Esophagus squamous epithelium (tissue), 5 donors: Measurements from ENCODE around the gene S100A6. TPM values are rescaled to one million over a fixed set of nuclear protein-coding genes. Genes with fewer than 3 reads are reported as not detected.

Source experiments
- DNase-seq: peaks from one replicate; lab custom pipeline; 2025; lab: John Stamatoyannopoulos, UW
- H3K27ac ChIP-seq, 4 donors: fragments of 200-600 bp; sonication (generic); one replicate each; pipeline ENCODE4 v1.5.1; 2016 to 2019; ENCODE audit warnings: mild to moderate bottlenecking in 1 of 4
- H3K27me3 ChIP-seq, 4 donors: fragments of 200-600 bp; sonication (generic); 1 replicate in 3 of 4; 2 replicates in 1 of 4; pipeline versions ENCODE4 v1.5.1 to v1.6.0; 2017 to 2021; ENCODE audit warnings: antibody characterized with exemption in 1 of 4
- H3K36me3 ChIP-seq, 3 donors: fragments of 200-600 bp; sonication (generic); one replicate each; pipeline ENCODE4 v1.5.1; 2016 to 2019
- H3K4me1 ChIP-seq, 3 donors: fragments of 200-600 bp; sonication (generic); one replicate each; pipeline ENCODE4 v1.5.1; 2017 to 2019
- H3K4me3 ChIP-seq, 4 donors: fragments of 200-600 bp; sonication (generic); 1 replicate in 3 of 4; 2 replicates in 1 of 4; pipeline ENCODE4 v1.5.1; 2016 to 2019; ENCODE audit warnings: mild to moderate bottlenecking in 2 of 4, moderate library complexity in 1 of 4
- H3K9me3 ChIP-seq, 3 donors: fragments of 200-600 bp; sonication (generic); one replicate each; pipeline ENCODE4 v1.5.1; 2016 to 2019
- POLR2A ChIP-seq, 4 donors: fragments of 450-650 bp; IDR thresholded peaks; one replicate each; pipeline ENCODE4 v1.6.1; 2017; ENCODE audit warnings: antibody characterized with exemption in 4 of 4, mild to moderate bottlenecking in 4 of 4, moderate library complexity in 3 of 4
- whole genome bisulfite sequencing, 2 donors: methylation state at CpG; one replicate each; pipeline ENCODE4 v1.1.5; 2018; 5-methylcytosine and 5-hydroxymethylcytosine counted together
- intact Hi-C: fragments of 100-400 bp; cut with DNase I; formaldehyde crosslinking; loops from one replicate; pipeline ENCODE4 v1.15.0; 2022
- total RNA-seq, 4 donors: library from RNA; depleted of rRNA; stranded (reverse); fragments of >200 nt; gene quantifications; one replicate each; pipeline ENCODE4 v1.1.0, GENCODE V29; 2016
- TF ChIP-seq, protein P1 (sequence below), 6 experiments: fragments of 450-650 bp in 4 of 6; fragments of 200-600 bp in 2 of 6; sonication (generic) in 2 of 6; IDR thresholded peaks; one replicate each; pipeline ENCODE4 v1.5.1; 2016 to 2019; ENCODE audit warnings: antibody characterized with exemption in 6 of 6, mild to moderate bottlenecking in 4 of 6, moderate library complexity in 4 of 6
- donor health status: DM: yes; HTN: yes; CAD: no.

Gene S100A6
- total RNA-seq, 4 donors from 2014 or later = 270 to 943 (median 394) TPM

DNA sequence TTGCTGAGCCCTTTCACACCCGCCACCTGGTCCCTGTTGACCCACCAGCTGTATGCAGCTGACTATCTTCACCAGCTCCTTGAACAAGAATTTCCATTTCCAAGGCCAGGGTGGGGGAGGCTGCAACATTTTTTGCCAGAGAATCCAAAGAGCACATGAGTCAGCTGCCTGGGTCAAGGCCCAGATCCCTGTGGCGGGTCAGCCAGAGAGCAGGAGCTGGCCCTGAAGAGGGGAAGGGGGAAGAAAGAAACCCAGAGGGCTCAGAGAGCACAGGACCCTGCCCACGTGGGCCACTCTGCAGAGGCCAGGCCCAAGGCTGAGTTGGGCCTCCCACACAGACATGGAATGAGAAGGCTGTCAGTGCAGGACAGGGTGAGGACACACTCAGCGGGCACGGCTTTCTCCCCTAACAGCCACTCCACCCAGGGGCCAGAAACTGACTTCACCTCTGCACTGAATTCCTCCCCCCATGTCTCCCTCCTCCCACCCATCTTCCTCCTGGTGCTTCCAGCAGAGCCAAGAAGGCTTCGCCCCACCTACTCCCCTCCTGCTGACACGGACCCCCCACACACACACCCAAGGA lies 28.9 kb downstream of the S100A6 start:
- peaks cover 15 to 37% (median 20%) of the 10 kb centered on the region in 3 donors for H3K4me1 ChIP-seq
- H3K4me3 ChIP-seq = no peak overlapping the region
- intact Hi-C loops = no loop called here
- H3K27ac ChIP-seq = peak overlapping the region; percentile 61 to 88 (median 73)
- WGBS, 2 donors = 33 to 34% methylated on average over 6 to 7 of the region's 7 CpGs
- H3K9me3 ChIP-seq = no peaks in the 10 kb centered on the region
- TF ChIP-seq, protein P1, sequence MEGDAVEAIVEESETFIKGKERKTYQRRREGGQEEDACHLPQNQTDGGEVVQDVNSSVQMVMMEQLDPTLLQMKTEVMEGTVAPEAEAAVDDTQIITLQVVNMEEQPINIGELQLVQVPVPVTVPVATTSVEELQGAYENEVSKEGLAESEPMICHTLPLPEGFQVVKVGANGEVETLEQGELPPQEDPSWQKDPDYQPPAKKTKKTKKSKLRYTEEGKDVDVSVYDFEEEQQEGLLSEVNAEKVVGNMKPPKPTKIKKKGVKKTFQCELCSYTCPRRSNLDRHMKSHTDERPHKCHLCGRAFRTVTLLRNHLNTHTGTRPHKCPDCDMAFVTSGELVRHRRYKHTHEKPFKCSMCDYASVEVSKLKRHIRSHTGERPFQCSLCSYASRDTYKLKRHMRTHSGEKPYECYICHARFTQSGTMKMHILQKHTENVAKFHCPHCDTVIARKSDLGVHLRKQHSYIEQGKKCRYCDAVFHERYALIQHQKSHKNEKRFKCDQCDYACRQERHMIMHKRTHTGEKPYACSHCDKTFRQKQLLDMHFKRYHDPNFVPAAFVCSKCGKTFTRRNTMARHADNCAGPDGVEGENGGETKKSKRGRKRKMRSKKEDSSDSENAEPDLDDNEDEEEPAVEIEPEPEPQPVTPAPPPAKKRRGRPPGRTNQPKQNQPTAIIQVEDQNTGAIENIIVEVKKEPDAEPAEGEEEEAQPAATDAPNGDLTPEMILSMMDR (IDR thresholded peaks at IDR 0.05) = no peak
- TF ChIP-seq POLR2A (IDR thresholded peaks at IDR 0.05) = no peak
- no peaks in the 10 kb centered on the region for H3K27me3 ChIP-seq
- DNase-seq = no peak
- no peaks in the 10 kb centered on the region for H3K36me3 ChIP-seq

DNA sequence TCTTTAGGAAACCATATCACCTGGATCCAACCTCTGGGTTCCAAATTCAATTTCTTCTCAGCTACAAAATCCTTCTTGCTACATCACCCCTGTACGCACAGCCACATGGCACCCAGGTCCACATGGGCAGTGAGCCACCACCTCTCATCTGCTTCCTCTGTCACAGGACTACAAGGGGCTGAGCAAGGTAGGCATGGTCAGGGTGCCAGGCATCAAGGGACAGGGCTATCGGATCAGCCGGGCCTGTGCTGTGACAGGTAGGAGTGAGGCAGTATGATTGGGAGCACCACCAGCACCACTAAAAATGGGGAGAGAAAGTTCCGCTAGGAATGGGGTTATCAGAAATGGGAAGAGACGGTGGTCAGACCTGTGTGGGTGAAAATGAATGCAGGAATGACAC lies 29.4 kb downstream of the S100A6 start:
- TF ChIP-seq, protein P1 (IDR thresholded peaks at IDR 0.05) = no peak
- TF ChIP-seq POLR2A (IDR thresholded peaks at IDR 0.05) = no peak
- intact Hi-C loops = no loop called here
- DNase-seq = no peak
- peaks cover 15 to 36% (median 20%) of the 10 kb centered on the region in 3 donors for H3K4me1 ChIP-seq
- no peaks in the 10 kb centered on the region for H3K27me3 ChIP-seq
- 65 to 80% methylated on average over 3 of the region's 5 CpGs for WGBS, 2 donors
- H3K27ac ChIP-seq = peak overlapping the region in 3 of 4 donors; percentile 68 to 88 (median 78)
- no peak overlapping the region for H3K4me3 ChIP-seq
- H3K36me3 ChIP-seq = no peaks in the 10 kb centered on the region
- no peaks in the 10 kb centered on the region for H3K9me3 ChIP-seq

DNA sequence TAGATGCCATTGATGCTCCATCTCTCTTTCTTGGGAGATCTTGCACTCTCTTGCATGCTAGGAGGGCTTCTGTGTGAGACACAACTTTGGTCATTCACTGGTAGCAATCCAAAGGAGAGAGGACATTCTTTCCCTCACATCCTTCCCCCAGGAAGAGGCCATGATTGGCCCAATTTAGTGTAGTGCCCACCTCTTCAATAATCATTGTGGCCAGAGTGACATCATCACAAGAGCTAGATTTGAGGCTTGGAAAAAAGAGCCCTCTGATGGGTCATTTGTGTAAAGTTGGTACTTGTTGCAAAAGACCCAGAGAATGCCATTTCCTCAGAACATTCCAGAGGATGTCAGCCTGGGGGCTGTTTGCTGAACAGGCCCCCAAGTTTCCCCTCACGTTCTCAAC lies 30.2 kb downstream of the S100A6 start:
- no peaks in the 10 kb centered on the region for H3K27me3 ChIP-seq
- H3K36me3 ChIP-seq = no peaks in the 10 kb centered on the region
- 67 to 89% methylated on average over 1 of the region's 1 CpG for WGBS, 2 donors
- H3K9me3 ChIP-seq = no peaks in the 10 kb centered on the region
- no peak overlapping the region for H3K4me3 ChIP-seq
- TF ChIP-seq, protein P1 (IDR thresholded peaks at IDR 0.05) = no peak
- TF ChIP-seq POLR2A (IDR thresholded peaks at IDR 0.05) = no peak
- no peak overlapping the region for H3K27ac ChIP-seq
- H3K4me1 ChIP-seq = peaks cover 15 to 28% (median 17%) of the 10 kb centered on the region in 3 donors
- DNase-seq = no peak
- intact Hi-C loops = no loop called here

DNA sequence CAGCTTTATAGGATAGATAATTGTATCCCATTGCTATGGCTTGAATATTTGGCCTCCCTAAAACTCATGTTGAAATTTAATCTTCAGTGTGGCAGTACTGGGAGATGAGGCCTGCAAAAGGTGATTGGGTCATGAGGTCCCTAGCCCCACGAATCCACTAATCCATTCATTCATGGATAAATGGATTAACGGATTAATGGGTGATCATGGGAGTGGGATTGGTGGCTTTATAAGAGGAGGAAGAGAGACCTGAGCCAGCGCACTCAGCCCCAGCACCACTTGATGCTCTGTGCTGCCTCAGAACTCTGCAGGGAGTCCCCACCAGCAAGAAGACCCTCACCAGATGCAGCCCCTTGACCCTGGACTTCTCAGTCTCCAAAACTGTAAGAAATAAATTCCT lies 32.0 kb downstream of the S100A6 start:
- H3K4me1 ChIP-seq = peaks cover 15 to 25% (median 17%) of the 10 kb centered on the region in 3 donors

DNA sequence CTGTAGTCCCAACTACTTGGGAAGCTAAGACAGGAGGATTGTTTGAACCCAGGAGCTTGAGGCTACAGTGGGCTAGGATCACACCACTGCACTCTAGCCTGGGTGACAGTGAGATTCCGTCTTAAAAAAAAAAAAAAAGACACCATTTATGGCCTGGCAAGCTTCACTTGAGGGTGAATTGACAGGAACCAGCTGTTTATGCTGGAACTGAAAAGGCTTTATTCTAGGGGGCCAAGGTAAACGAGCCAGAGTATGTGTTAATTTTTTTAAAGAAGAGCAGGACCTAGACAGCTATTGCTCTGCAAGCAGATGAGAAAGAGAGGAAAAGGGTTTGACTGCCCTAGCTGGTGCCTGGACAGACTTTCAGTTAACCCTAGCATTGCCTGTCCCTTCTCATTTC lies 37.0 kb downstream of the S100A6 start:
- Histone ChIP-seq H3K36me3 (no peaks in the 10 kb centered on the region), H3K4me1 (peaks cover 0 to 15% (median 8%) of the 10 kb centered on the region in 3 donors), H3K4me3 (no peak overlapping the region), H3K27me3 (peaks cover 0 to 5% (median 0%) of the 10 kb centered on the region in 4 donors), H3K9me3 (no peaks in the 10 kb centered on the region), H3K27ac (no peak overlapping the region)
- 18 to 33% methylated on average over 2 of the region's 2 CpGs for WGBS, 2 donors
- intact Hi-C loops = no loop called here
- TF ChIP-seq POLR2A (IDR thresholded peaks at IDR 0.05) = no peak
- TF ChIP-seq, protein P1 (IDR thresholded peaks at IDR 0.05) = no peak
- no peak for DNase-seq

More for the DNA sequence above, 32.0 kb downstream of the S100A6 start:
- TF ChIP-seq POLR2A (IDR thresholded peaks at IDR 0.05) = no peak
- TF ChIP-seq, protein P1 (IDR thresholded peaks at IDR 0.05) = no peak
- Histone ChIP-seq H3K4me3 (no peak overlapping the region), H3K36me3 (no peaks in the 10 kb centered on the region), H3K27me3 (peaks cover 0 to 5% (median 0%) of the 10 kb centered on the region in 4 donors), H3K27ac (no peak overlapping the region), H3K9me3 (no peaks in the 10 kb centered on the region)
- no peak for DNase-seq
- intact Hi-C loops = no loop called here
- WGBS, 2 donors = 63 to 75% methylated on average over 3 of the region's 3 CpGs
